Neural crest cell (in vitro differentiated cells): ENCODE results near the gene GRPR. TPM values are rescaled to one million over a fixed set of nuclear protein-coding genes. Genes with fewer than 3 reads are reported as not detected.
A peak's percentile ranks its signal among the peaks of the same experiment; 100 is the strongest.
"Not testable (repeated sequence)": the region's sequence is repeated elsewhere in the genome, so short reads cannot be mapped to it uniquely, and the experiment has no call there.

Source experiments
- DNase-seq: peaks from one replicate; pipeline ENCODE4 v3.0.0; 2021; ENCODE audit warnings: low read depth, mixed read lengths, low spot score
- H3K27ac Mint-ChIP-seq: one replicate; pipeline ENCODE4 v1.8.0; 2021; ENCODE audit warnings: mild to moderate bottlenecking, mixed read lengths; ENCODE audit not compliant: unreplicated experiment
- H3K27me3 Mint-ChIP-seq: 2 replicates; pipeline ENCODE4 v1.8.0; 2021; ENCODE audit warnings: low read depth, mild to moderate bottlenecking, mixed read lengths
- H3K36me3 Mint-ChIP-seq: 2 replicates; pipeline ENCODE4 v1.8.0; 2021; ENCODE audit warnings: low read depth, mild to moderate bottlenecking, mixed read lengths
- H3K4me1 Mint-ChIP-seq: 2 replicates; pipeline ENCODE4 v1.8.0; 2021; ENCODE audit warnings: mixed read lengths
- H3K4me3 Mint-ChIP-seq: one replicate; pipeline ENCODE4 v1.8.0; 2021; ENCODE audit warnings: mild to moderate bottlenecking, mixed read lengths
- H3K9me3 Mint-ChIP-seq: 2 replicates; pipeline ENCODE4 v1.8.0; 2021; ENCODE audit warnings: mixed read lengths
- CTCF ChIP-seq: fragments of 200-600 bp; sonication (generic); conservative IDR thresholded peaks from 2 replicates; pipeline ENCODE4 v1.5.0; 2021; ENCODE audit warnings: antibody characterized with exemption, mild to moderate bottlenecking
- total RNA-seq: library from RNA; stranded (reverse); gene quantifications from 2 replicates; pipeline ENCODE4 v1.2.1, GENCODE V29; 2021

The GRPR gene
- total RNA-seq, 1 donor from 2014 or later: 0.68 TPM

GRCh38 chrX:16145656-16146055 is 22.3 kb downstream of the GRPR start:
- no peaks in the 10 kb centered on the region for H3K36me3 Mint-ChIP-seq
- no peaks in the 10 kb centered on the region for H3K27me3 Mint-ChIP-seq
- DNase-seq: no peak
- H3K4me3 Mint-ChIP-seq: no peak overlapping the region
- no peaks in the 10 kb centered on the region for H3K4me1 Mint-ChIP-seq
- no peak for TF ChIP-seq CTCF
- no peaks in the 10 kb centered on the region for H3K9me3 Mint-ChIP-seq
- no peak overlapping the region for H3K27ac Mint-ChIP-seq

GRCh38 chrX:16148896-16149295 is 25.5 kb downstream of the GRPR start:
- Mint-ChIP-seq H3K4me1 (no peaks in the 10 kb centered on the region), H3K4me3 (no peak overlapping the region), H3K9me3 (no peaks in the 10 kb centered on the region), H3K27me3 (no peaks in the 10 kb centered on the region), H3K36me3 (no peaks in the 10 kb centered on the region), H3K27ac (no peak overlapping the region)
- no peak for DNase-seq
- no peak for TF ChIP-seq CTCF

- Mint-ChIP-seq H3K27ac (peak overlapping the region; percentile 17), H3K9me3 (no peaks in the 10 kb centered on the region)
- TF ChIP-seq CTCF: no peak
Observed at GRCh38 chrX:16155581-16156096, 32.3 kb downstream of the GRPR start.

GRCh38 chrX:16156692-16157331 is 33.4 kb downstream of the GRPR start:
- Mint-ChIP-seq H3K36me3 (no peaks in the 10 kb centered on the region), H3K27ac (no peak overlapping the region), H3K27me3 (no peaks in the 10 kb centered on the region), H3K9me3 (no peaks in the 10 kb centered on the region), H3K4me1 (no peaks in the 10 kb centered on the region), H3K4me3 (no peak overlapping the region)
- TF ChIP-seq CTCF: no peak
- no peak for DNase-seq

More at GRCh38 chrX:16155581-16156096, 32.3 kb downstream of the GRPR start:
- H3K27me3 Mint-ChIP-seq: no peaks in the 10 kb centered on the region
- no peaks in the 10 kb centered on the region for H3K36me3 Mint-ChIP-seq
- no peaks in the 10 kb centered on the region for H3K4me1 Mint-ChIP-seq
- no peak overlapping the region for H3K4me3 Mint-ChIP-seq
- no peak for DNase-seq

- Mint-ChIP-seq H3K4me1 (no peaks in the 10 kb centered on the region), H3K36me3 (no peaks in the 10 kb centered on the region), H3K27ac (no peak overlapping the region), H3K9me3 (no peaks in the 10 kb centered on the region), H3K27me3 (no peaks in the 10 kb centered on the region), H3K4me3 (no peak overlapping the region)
- DNase-seq: no peak
- TF ChIP-seq CTCF: no peak
Observed at GRCh38 chrX:16160729-16161128, 37.4 kb downstream of the GRPR start.

- not testable (repeated sequence) for DNase-seq, H3K27me3 Mint-ChIP-seq, H3K4me1 Mint-ChIP-seq, H3K27ac Mint-ChIP-seq, H3K36me3 Mint-ChIP-seq, H3K4me3 Mint-ChIP-seq, H3K9me3 Mint-ChIP-seq
Observed at GRCh38 chrX:16161173-16161572, 37.8 kb downstream of the GRPR start.
